Measurements from ENCODE around the gene SHB. TPM values are rescaled to one million over a fixed set of nuclear protein-coding genes. Genes with fewer than 3 reads are reported as not detected.

SHB gene
- total RNA-seq, 1 donor from 2014 or later = 18.5 TPM

GRCh38 chr9:37946971-37947370 is 122.1 kb downstream of the SHB start:
- Mint-ChIP-seq H3K4me1 (ENCODE audit: unreplicated experiment) (peaks cover 8% of the 10 kb centered on the region), H3K4me3 (ENCODE audit: unreplicated experiment) (no peak overlapping the region), H3K27ac (ENCODE audit: unreplicated experiment) (no peak overlapping the region), H3K27me3 (ENCODE audit: unreplicated experiment) (peaks cover 3% of the 10 kb centered on the region), H3K9me3 (ENCODE audit: unreplicated experiment) (no peaks in the 10 kb centered on the region), H3K36me3 (ENCODE audit: low read depth, unreplicated experiment) (peaks cover 44% of the 10 kb centered on the region)
- DNase-seq (ENCODE audit: low spot score) = no peak
- TF ChIP-seq CTCF (IDR thresholded peaks at IDR 0.05; ENCODE audit: unreplicated experiment) = no peak

- DNase-seq (ENCODE audit: low spot score) = no peak
- H3K4me1 Mint-ChIP-seq (ENCODE audit: unreplicated experiment) = peaks cover 7% of the 10 kb centered on the region
- H3K9me3 Mint-ChIP-seq (ENCODE audit: unreplicated experiment) = no peaks in the 10 kb centered on the region
- H3K27ac Mint-ChIP-seq (ENCODE audit: unreplicated experiment) = peak overlapping the region; percentile 24
- peaks cover 3% of the 10 kb centered on the region for H3K27me3 Mint-ChIP-seq (ENCODE audit: unreplicated experiment)
- H3K4me3 Mint-ChIP-seq (ENCODE audit: unreplicated experiment) = no peak overlapping the region
- H3K36me3 Mint-ChIP-seq (ENCODE audit: low read depth, unreplicated experiment) = peaks cover 38% of the 10 kb centered on the region
- no peak for TF ChIP-seq CTCF (IDR thresholded peaks at IDR 0.05; ENCODE audit: unreplicated experiment)
Observed at GRCh38 chr9:37946041-37946440, 123.0 kb downstream of the SHB start.

GRCh38 chr9:37944671-37945481 is 124.2 kb downstream of the SHB start:
- H3K27ac Mint-ChIP-seq (ENCODE audit: unreplicated experiment) = no peak overlapping the region
- H3K36me3 Mint-ChIP-seq (ENCODE audit: low read depth, unreplicated experiment) = peaks cover 35% of the 10 kb centered on the region
- TF ChIP-seq CTCF (IDR thresholded peaks at IDR 0.05; ENCODE audit: unreplicated experiment) = no peak
- no peak overlapping the region for H3K4me3 Mint-ChIP-seq (ENCODE audit: unreplicated experiment)
- no peak for DNase-seq (ENCODE audit: low spot score)
- peaks cover 7% of the 10 kb centered on the region for H3K4me1 Mint-ChIP-seq (ENCODE audit: unreplicated experiment)
- H3K9me3 Mint-ChIP-seq (ENCODE audit: unreplicated experiment) = no peaks in the 10 kb centered on the region
- H3K27me3 Mint-ChIP-seq (ENCODE audit: unreplicated experiment) = peaks cover 3% of the 10 kb centered on the region

- no peak overlapping the region for H3K27ac Mint-ChIP-seq (ENCODE audit: unreplicated experiment)
- peaks cover 7% of the 10 kb centered on the region for H3K4me1 Mint-ChIP-seq (ENCODE audit: unreplicated experiment)
- peaks cover 33% of the 10 kb centered on the region for H3K36me3 Mint-ChIP-seq (ENCODE audit: low read depth, unreplicated experiment)
Observed at GRCh38 chr9:37944266-37944650, 124.8 kb downstream of the SHB start.

More at GRCh38 chr9:37944266-37944650, 124.8 kb downstream of the SHB start:
- Mint-ChIP-seq H3K4me3 (ENCODE audit: unreplicated experiment) (no peak overlapping the region), H3K27me3 (ENCODE audit: unreplicated experiment) (peaks cover 8% of the 10 kb centered on the region), H3K9me3 (ENCODE audit: unreplicated experiment) (no peaks in the 10 kb centered on the region)
- TF ChIP-seq CTCF (IDR thresholded peaks at IDR 0.05; ENCODE audit: unreplicated experiment) = no peak
- DNase-seq (ENCODE audit: low spot score) = no peak
